ENCODE measurements around the gene BTG4.

The BTG4 gene

DNA sequence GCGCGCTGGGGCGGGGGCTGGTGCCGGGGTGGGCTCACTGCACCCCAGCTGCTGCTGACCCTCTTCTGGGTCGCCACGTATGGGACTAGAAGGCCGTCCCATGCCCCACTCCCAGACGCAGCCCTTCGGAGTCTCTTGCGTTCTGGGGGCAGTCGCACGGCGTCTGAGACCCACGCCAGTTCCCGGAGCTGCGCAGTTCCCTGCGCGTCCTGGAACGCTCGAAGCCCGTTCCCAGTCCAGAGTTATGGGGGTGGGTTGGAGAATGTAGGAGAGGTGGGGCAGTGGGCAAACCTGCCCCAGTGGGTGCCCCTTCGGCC lies 28.7 kb upstream of the BTG4 start:
- H3K4me1 Mint-ChIP-seq, result peaks cover 27% of the 10 kb centered on the region
- peak overlapping the region; percentile 42 for H3K4me3 Mint-ChIP-seq
- no peaks in the 10 kb centered on the region for H3K36me3 Mint-ChIP-seq
- peaks cover 61% of the 10 kb centered on the region for H3K27me3 Mint-ChIP-seq
- no peak overlapping the region for H3K27ac Mint-ChIP-seq
- no peaks in the 10 kb centered on the region for H3K9me3 Mint-ChIP-seq

- H3K4me1 Mint-ChIP-seq, result peaks cover 27% of the 10 kb centered on the region
- peaks cover 59% of the 10 kb centered on the region for H3K27me3 Mint-ChIP-seq
- no peak within 1 kb of the TSS for H3K27ac Mint-ChIP-seq
- H3K9me3 Mint-ChIP-seq, result no peaks in the 10 kb centered on the region
- H3K36me3 Mint-ChIP-seq, result no peaks in the 10 kb centered on the region
- H3K4me3 Mint-ChIP-seq, result peak within 1 kb of the TSS; percentile 74
These were observed 28.1 kb upstream of the BTG4 start, which contains the start of gene LAYN for GRCh38 chr11:111540114-111540936. TSS of gene LAYN (plus strand) at chr11:111540720. CDS start at chr11:111540844, 124 bp downstream.

- H3K9me3 Mint-ChIP-seq, result no peaks in the 10 kb centered on the region
- H3K36me3 Mint-ChIP-seq, result no peaks in the 10 kb centered on the region
- no peak overlapping the region for H3K27ac Mint-ChIP-seq
- H3K4me3 Mint-ChIP-seq, result peak overlapping the region; percentile 16
- H3K27me3 Mint-ChIP-seq, result peaks cover 59% of the 10 kb centered on the region
- peaks cover 27% of the 10 kb centered on the region for H3K4me1 Mint-ChIP-seq
These were observed 27.4 kb upstream of the BTG4 start for GRCh38 chr11:111539426-111540113.

DNA sequence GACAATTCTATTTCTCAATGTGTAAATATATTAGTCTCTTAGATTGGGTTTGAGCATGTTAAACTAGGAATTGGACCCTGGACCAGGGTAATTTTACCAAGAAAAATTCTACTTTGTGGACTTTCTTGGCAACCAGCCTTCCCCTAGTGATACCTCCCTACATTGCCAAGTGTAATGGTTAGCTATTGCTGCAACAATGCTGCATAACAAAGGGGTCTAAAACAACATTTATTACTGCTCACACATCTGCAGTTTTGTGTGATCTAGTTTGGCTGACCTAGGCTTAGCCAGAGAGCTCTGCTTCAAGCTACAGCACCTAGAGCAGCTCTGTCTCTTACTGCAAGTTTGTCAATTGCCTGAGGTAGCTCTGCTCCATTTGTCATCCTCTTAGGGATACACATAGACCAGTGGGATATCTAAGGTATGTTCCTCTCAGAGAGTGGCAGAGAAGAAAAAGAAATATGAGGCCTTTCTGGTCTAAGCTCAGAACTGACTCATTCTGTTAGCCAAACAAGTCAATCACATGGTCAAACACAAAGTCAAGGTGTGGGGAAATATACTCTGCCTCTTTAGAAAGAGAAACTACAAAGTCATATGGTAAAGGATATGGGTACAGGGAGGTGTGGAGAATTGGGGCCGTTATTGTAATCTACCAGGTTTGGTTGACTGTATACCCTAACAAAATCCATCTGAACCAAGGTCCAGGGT lies 26.4 kb upstream of the BTG4 start:
- H3K4me1 Mint-ChIP-seq, result peaks cover 27% of the 10 kb centered on the region
- H3K27ac Mint-ChIP-seq, result no peak overlapping the region
- H3K27me3 Mint-ChIP-seq, result peaks cover 57% of the 10 kb centered on the region
- no peaks in the 10 kb centered on the region for H3K36me3 Mint-ChIP-seq
- no peak overlapping the region for H3K4me3 Mint-ChIP-seq
- no peaks in the 10 kb centered on the region for H3K9me3 Mint-ChIP-seq

DNA sequence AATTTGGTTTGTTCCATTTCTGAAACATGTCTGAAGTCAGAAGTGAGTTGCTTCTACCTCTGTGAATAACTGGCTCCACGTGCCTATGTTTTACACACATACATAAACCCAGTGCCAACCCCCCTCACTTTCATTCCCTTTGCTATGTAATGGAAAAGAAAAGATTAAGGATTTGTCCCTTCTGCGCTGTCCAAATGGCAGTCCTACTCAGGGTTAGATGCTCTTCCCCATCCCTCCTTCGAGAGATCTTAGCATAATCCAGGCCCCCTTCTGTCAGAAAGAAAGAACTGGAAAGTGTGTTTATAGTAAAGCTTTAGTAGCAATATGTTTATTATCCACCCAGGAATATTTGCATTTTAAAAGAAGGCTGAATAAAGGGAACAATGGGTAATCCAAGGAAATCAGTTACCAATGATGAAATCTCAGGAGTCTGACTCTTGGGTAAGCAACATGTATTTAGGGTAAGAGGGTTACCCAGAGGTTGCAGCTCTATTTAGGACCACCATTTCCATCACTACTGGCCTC lies 25.2 kb upstream of the BTG4 start:
- Mint-ChIP-seq H3K36me3 (no peaks in the 10 kb centered on the region), H3K27me3 (peaks cover 51% of the 10 kb centered on the region), H3K4me1 (peaks cover 24% of the 10 kb centered on the region), H3K9me3 (no peaks in the 10 kb centered on the region), H3K4me3 (no peak overlapping the region), H3K27ac (no peak overlapping the region)

- Mint-ChIP-seq H3K4me1 (peaks cover 26% of the 10 kb centered on the region), H3K27me3 (peaks cover 44% of the 10 kb centered on the region), H3K27ac (no peak overlapping the region), H3K9me3 (no peaks in the 10 kb centered on the region), H3K36me3 (no peaks in the 10 kb centered on the region), H3K4me3 (no peak overlapping the region)
These were observed 23.1 kb upstream of the BTG4 start for GRCh38 chr11:111535281-111535680.

DNA sequence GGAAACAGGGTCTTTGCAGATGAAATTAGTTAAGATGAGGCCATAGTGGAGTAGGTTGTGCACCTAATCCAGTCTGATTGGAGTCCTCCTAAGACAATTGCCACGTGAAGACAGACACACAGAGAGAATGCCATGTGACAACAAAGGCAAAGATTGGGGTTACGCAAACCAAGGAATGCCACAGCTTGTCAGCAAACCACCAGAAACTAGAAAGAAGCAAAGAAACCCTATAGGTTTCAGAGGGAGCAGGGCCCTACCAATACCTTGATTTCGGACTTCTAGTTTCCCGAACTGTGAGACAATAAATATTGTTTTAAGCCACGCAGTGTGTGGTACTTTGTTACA lies 20.2 kb upstream of the BTG4 start:
- H3K27me3 Mint-ChIP-seq, result peaks cover 18% of the 10 kb centered on the region
- no peak overlapping the region for H3K4me3 Mint-ChIP-seq
- no peaks in the 10 kb centered on the region for H3K36me3 Mint-ChIP-seq
- H3K9me3 Mint-ChIP-seq, result no peaks in the 10 kb centered on the region
- H3K4me1 Mint-ChIP-seq, result peaks cover 33% of the 10 kb centered on the region
- no peak overlapping the region for H3K27ac Mint-ChIP-seq

DNA sequence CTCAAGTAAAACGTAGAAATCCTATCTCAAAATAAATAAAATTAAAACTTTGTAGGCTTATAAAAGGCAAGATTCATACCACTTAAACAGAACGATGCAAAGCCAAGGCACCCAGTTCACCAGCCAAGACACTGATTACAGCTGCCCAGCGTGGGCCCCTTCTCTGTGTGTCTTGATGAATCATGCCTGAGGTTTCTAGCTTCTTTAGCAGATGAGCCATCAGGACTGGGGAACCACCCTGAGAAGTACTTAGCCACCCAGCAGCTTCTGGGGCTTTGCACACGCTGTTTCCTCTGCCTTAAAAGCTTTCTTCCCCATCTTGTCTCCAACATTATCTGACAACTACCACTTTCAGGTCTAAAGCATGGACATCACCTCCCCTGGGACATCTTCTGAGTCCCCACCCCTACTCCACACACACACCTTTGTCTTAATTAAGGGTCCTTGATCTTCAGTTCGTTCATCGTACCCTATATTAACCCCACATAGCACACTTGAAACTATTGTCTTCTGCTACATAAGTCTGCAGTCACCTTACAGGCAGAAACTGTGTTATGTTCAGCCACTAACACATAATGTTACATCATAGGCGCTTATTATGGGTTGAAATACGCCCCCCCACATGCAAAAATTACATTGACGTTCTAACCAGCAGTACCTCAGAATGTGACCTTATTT lies 19.6 kb upstream of the BTG4 start:
- Mint-ChIP-seq H3K9me3 (no peaks in the 10 kb centered on the region), H3K27ac (peak overlapping the region; percentile 42), H3K4me1 (peaks cover 34% of the 10 kb centered on the region), H3K36me3 (no peaks in the 10 kb centered on the region), H3K4me3 (no peak overlapping the region), H3K27me3 (peaks cover 14% of the 10 kb centered on the region)

DNA sequence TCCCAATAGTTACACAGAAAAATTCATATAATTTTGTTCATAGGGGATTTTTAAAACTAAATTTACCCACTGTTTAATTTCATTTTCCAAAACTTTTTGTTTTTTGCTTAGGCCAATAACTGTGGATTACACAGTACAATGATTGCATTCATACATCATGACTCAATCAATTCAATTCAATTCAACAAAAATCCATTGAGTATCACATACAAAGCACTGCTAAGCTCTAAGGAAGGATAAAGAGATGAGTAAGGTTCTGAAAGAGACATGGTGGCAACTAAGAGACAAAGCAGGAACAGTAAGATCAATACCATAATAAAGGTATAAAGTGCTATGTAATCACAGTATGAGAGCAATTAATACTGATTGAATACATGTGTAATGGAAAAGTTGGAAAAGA lies 18.9 kb upstream of the BTG4 start:
- no peak overlapping the region for H3K27ac Mint-ChIP-seq
- H3K4me1 Mint-ChIP-seq, result peaks cover 40% of the 10 kb centered on the region
- H3K4me3 Mint-ChIP-seq, result no peak overlapping the region
- H3K27me3 Mint-ChIP-seq, result peaks cover 9% of the 10 kb centered on the region
- H3K9me3 Mint-ChIP-seq, result no peaks in the 10 kb centered on the region
- H3K36me3 Mint-ChIP-seq, result no peaks in the 10 kb centered on the region

GRCh38 chr11:111530091-111530490 lies 17.9 kb upstream of the BTG4 start:
- peaks cover 45% of the 10 kb centered on the region for H3K4me1 Mint-ChIP-seq

GRCh38 chr11:111528557-111528956 lies 16.4 kb upstream of the BTG4 start:
- Mint-ChIP-seq H3K4me3 (peak overlapping the region; percentile 5), H3K36me3 (no peaks in the 10 kb centered on the region), H3K9me3 (no peaks in the 10 kb centered on the region), H3K27me3 (no peaks in the 10 kb centered on the region), H3K27ac (peak overlapping the region; percentile 57), H3K4me1 (peaks cover 45% of the 10 kb centered on the region)

More at GRCh38 chr11:111530091-111530490, 17.9 kb upstream of the BTG4 start:
- Mint-ChIP-seq H3K27me3 (peaks cover 9% of the 10 kb centered on the region), H3K4me3 (no peak overlapping the region), H3K36me3 (no peaks in the 10 kb centered on the region), H3K9me3 (no peaks in the 10 kb centered on the region), H3K27ac (no peak overlapping the region)

GRCh38 chr11:111527279-111527678 lies 15.1 kb upstream of the BTG4 start:
- H3K4me3 Mint-ChIP-seq, result no peak overlapping the region
- H3K9me3 Mint-ChIP-seq, result no peaks in the 10 kb centered on the region
- no peaks in the 10 kb centered on the region for H3K36me3 Mint-ChIP-seq
- peaks cover 43% of the 10 kb centered on the region for H3K4me1 Mint-ChIP-seq
- no peaks in the 10 kb centered on the region for H3K27me3 Mint-ChIP-seq
- no peak overlapping the region for H3K27ac Mint-ChIP-seq

DNA sequence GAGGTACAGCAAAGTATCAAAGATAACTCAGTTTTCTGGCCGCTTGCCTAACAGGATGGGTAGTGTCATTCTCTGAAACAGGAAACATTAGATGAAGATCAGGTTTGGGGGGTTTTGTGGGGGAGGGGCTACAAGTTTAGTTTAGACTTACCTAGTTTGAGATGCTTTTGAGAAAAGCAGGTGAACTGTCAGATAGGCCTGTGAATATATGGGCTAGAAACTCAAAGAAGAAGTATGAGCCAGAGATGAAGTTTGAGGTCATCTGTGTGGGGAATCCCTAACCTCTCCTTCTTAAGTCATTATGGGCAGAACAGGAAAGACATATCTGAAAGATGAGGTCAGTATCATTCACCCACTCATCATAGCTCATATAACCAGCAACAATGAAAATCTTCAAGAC lies 14.3 kb upstream of the BTG4 start:
- H3K9me3 Mint-ChIP-seq, result no peaks in the 10 kb centered on the region
- H3K4me3 Mint-ChIP-seq, result no peak overlapping the region
- H3K27ac Mint-ChIP-seq, result no peak overlapping the region
- H3K27me3 Mint-ChIP-seq, result no peaks in the 10 kb centered on the region
- no peaks in the 10 kb centered on the region for H3K36me3 Mint-ChIP-seq
- peaks cover 38% of the 10 kb centered on the region for H3K4me1 Mint-ChIP-seq

DNA sequence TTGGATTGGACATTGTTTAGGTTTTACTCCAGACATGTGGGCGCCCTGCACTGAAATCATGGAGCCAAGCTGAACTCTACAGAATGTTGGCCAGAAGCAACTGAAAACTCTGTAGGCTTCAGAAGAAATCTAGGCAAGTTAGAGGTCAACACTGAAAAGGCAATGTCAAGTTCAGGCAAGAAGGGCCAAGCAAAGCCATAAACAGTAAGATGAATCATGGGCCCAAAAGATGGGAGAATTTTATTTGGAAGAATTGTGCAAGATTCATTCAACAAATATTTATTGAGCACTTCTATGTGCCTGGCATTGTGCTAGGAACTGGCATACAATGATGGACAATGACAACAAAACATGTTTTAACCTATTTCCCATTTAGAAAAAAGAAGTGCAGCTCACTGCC lies 13.3 kb upstream of the BTG4 start:
- Mint-ChIP-seq H3K27me3 (no peaks in the 10 kb centered on the region), H3K36me3 (no peaks in the 10 kb centered on the region), H3K4me1 (peaks cover 38% of the 10 kb centered on the region), H3K27ac (no peak overlapping the region), H3K4me3 (no peak overlapping the region), H3K9me3 (no peaks in the 10 kb centered on the region)

DNA sequence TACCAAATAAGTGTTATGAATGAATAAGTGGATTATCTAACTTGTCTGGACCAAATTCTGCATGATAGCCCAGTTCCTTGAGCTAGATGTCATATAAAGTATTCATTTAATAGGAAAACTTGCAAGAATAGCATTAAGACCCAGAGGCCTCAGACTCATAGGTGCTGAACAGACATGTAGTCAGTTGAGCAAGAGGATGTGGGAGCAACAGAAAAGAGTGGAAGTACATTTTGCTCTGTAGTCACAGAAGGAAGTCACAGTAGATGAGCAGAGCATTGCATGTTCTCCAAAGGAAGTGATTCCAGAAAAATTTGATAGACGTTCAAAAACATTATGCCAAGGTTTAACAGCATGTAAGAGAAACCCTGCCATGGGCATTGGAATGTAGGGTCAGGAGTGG lies 11.9 kb upstream of the BTG4 start:
- Mint-ChIP-seq H3K27ac (peak overlapping the region; percentile 1), H3K36me3 (no peaks in the 10 kb centered on the region), H3K9me3 (no peaks in the 10 kb centered on the region), H3K27me3 (no peaks in the 10 kb centered on the region), H3K4me1 (peaks cover 31% of the 10 kb centered on the region), H3K4me3 (no peak overlapping the region)
